SW 1271 (cell line): ENCODE results near the gene AFF3.
"Not testable (repeated sequence)": the region's sequence is repeated elsewhere in the genome, so short reads cannot be mapped to it uniquely, and the experiment has no call there.

Experiments
- DNase-seq, 2 experiments: peaks; one replicate each; lab custom pipeline; 2025; lab: John Stamatoyannopoulos, UW

The AFF3 gene

DNA sequence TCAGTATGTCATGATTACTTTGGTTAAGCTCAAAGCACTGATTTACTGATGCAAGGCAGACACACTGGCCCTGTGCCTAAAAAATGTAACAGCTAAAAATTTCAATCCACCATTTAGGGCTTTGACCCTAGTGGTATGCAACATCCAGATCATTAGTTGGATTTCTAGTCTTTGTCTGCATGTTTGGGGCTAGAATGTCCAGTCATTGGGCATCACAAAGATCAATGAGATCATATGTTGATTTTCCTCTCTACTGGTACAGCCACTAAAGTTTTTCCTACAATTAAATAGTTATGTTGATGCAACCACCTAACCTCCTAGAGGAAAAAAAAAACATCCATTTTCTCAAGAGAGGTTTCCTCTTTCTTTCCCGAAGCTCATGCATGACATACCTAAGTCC is 599.1 kb downstream of the AFF3 start:
- no peak for DNase-seq

DNA sequence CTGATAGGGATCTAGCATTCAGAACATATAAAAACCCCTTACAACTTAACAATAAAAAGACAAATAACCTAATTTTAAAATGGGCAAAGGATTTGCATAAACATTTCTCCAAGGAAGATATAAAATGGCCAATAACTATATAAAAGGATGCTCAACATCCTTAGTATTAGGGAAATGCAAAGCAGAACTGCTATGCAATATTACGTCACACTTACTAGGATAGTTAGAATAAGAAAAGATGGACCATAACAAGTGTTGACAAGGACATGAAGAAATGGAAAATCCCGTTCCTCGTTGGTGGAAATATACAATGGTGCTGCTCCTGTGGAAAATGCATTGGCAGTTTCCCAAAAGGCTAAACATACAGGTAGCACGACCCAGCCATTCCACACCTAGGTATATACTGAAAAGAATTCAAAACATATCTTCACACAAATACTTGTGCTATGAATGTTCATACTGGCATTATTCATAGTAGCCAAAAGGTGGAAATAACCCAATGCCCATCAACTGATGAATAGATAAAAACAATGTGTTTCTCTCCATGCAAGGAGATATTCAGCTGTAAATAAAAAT is 604.4 kb downstream of the AFF3 start:
- no peak for DNase-seq

DNA sequence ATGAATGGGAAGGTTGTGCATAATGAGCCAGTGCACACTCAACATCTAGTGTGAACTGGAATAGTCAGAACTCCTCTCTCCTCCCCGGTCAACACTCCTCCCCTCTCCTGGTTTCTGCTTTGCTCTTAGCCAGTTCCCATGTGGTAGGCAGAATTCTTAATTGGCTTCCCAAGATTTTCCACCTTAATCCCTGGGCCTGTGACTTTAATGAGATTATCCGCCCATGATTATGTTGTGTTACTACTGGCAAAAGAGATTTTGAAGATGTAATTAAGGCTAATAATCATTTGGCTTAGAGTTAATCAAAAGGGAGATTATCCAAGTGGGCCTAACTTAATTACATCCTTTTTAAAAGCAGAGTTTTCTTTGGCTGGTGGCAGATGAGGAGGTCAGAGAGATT is 618.3 kb downstream of the AFF3 start:
- DNase-seq = no peak

DNA sequence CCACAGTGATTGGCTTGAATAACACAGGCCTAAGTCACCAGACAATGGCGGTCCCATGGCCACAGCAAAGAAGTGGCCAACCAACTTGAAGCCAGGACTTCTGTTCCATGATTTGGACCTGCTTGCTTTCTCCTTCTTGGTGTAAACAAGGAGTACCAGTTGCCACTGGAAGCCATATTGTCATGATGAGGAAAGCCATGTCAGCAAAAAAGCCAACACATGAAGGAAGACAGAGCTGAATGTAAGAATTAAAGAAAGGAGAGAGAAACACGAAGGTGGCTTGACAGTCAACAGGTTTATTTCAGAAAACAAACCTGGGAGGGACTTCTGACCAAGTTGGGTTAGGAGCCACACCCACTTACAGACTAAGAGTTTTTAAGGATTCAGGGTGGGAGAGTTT is 620.2 kb downstream of the AFF3 start:
- no peak for DNase-seq

DNA sequence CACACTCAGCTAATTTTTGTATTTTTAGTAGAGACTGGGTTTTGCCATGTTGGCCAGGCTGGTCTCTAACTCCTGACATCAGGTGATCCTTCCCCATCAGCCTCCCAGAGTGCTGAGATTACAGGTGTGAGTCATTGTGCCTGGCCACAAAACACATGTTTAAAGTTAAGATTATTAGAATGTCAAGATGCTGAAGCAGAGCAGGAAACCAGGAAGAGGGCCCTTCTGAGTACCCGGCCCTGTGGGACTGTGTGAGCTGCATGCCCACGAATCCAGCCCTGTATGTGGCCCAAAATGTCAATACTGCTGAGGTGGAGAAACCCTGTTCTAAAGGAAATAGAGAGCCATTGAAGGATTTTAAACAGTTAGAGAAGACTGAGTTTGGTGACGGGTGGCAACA is 621.6 kb downstream of the AFF3 start:
- DNase-seq = no peak

DNA sequence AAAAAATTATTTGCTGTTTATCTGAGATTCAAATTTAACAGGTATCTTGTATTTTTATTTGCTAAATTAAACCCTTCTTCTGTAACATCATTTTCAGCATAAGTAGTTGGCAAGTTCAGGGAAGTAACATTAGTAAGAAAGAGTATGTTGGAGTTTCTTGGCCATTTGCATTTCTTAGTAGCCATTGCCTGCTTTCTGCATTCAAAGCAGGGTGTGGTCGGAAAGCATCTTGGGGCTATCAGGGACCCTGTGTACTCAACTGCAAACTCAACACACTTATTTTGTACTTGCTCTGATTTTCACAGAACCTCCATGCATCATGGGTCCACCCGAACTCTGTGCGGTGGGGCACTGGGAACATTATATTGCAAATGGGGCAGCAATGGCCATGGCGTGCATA is 622.2 kb downstream of the AFF3 start:
- no peak for DNase-seq

DNA sequence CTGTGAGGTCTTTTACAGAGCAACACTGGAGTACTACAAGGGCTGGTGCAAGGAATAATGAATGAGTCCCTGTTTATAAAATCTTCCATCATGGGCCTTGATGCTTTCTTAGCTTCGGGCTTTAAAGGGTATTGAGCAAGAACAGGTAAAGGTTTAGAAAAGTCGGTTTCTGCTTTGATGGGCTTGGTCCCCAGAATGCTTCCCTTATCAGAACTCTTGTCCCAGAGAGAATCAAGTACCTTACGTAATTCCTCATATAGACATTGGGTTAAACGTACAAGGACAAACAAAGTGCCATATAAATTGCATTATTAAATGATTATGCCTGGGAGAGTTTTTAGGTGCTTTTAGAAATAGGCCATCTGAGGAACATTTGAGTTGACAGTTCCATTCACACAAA is 628.0 kb downstream of the AFF3 start:
- no peak for DNase-seq

DNA sequence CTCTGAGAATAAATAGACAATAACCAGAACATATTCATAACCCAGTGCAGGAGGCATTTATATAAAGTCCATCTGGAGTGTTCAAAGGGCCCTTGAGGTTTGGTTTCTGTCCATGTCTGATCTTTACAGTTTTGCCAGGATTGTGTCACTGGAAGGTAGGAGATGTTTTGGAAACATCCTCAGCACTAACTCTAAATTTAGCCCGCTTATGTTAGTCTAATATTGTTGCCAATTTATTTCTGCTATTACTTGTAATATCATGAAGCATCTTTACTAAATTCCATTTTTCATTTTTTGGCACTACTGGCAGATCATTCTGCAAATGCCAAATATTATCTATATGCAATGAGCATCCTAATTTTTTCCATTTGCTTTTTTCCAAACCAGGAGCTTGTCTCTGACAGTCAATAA is 630.2 kb downstream of the AFF3 start:
- no peak for DNase-seq

DNA sequence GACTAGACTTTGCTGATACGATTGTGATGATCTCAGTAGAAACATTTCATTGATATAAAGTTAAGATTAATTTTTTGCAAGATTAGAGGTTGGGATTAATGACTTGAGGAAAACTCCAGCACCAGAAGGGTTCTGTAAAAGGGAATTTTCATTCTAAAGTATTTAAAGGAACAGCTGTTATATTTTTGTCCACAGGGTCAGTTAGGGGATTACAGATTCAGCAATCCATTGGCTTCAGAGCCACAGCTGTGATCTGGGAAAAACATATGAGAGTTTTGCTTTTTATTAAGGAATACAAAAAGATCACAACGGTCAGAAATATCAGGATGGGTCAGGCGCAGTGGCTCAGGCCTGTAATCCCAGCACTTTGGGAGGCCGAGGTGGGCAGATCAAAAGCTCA is 633.0 kb downstream of the AFF3 start:
- DNase-seq = no peak

DNA sequence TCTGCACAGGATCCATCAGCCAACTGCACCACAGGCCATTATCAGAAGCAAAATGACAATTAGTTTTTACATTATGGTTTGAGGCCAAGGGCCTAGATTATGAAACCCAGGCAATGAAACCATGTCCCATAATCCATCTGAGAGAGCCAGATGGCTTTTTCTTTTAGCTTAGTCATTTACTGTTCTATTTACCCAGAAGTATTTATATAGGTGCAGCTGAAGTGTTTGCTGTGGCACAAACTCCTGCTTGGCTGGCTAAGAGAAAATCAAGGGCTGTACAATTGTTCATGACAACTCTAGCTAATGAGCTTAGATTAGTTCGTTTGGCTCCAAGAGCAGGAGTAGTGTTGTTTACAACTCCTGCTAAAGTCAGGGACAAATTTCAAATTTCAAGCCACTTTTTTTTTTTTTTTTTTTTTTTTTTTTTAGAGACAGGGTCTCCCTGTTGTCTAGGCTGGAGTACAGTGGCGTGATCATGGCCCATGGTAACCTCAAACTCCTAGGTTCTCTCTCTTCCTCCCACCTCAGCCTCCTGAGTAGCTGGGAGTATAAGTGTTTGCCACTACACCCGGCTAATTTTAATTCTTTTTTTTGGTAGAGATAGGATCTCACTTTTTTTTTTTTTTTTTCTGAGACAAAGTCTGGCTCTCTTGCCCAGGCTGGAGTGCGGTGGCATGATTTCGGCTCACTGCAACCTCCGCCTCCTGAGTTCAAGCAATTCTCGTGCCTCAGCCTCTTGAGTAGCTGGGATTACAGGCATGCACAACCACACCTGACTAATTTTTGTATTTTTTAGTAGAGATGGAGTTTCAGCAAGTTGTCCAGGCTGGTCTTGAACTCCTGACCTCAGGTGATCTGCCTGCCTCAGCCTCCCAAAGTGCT is 634.2 kb downstream of the AFF3 start:
- DNase-seq = no peak

DNA sequence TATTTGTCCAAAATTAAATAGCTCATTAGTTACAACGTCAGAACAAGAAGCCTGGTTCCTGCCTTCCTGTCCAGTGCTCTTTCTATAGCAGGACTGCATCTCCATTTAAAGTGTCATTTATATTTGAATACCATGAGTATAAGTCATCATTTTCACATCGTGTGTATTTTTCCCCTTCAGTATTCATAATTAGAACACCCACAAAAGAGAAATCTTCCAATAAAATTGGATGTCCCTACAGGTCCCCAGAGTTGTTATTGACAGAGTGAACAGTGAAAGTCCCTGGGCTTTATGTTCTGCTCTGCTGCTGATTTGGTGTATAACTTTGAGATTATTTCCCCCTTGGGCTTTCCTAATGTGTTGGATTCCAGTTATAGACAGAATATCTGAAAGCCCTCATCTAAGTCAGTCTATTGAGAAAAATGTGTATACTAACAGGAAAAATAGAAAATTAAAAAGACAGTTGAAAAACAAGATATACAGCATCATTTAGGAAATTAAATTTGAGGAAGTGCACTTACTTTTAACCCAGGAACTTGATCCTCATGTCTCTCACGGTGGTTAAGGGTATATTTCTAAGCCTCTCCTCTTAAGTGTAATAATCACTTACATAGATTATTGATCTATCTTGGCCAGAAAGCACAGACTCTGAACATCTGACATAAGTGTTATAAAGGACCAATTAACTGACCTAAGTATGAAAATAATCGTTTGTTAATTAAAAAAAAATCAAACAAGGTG is 637.4 kb downstream of the AFF3 start:
- DNase-seq = no peak

DNA sequence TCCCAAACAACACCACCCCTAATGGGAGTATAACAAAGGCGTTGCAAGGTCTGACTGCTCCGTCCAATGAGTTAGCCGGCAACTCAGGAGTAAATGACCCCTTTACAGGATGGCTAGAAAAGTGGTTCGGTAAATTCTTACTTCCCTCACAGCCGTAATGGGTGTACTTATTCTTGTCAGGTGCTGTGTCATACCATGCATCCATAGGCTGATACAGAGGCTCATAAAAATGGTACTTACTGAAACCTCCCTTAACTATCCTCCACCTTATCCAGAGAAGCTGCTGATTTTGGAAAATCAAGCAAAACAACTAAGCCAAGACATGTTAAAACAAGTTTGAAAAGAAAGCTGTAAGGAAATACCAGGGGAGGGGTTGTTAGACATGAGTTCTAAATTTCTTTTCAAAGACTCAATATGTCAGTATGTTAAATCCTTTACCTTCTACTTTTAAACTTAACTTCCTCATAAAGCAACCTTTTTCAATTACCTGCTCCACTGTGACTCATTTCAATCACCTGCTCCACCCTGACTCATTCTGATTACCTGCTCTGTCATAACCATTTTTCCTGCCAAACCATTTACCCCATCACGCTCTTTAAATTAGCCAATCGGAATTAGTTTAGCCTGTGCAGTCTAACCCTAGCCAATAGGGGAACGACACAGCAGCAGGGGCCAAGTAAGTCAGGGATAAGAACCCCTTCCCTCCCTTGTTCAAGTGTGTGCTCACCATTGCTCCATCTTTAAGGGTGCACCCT is 638.6 kb downstream of the AFF3 start:
- not testable (repeated sequence) for DNase-seq

DNA sequence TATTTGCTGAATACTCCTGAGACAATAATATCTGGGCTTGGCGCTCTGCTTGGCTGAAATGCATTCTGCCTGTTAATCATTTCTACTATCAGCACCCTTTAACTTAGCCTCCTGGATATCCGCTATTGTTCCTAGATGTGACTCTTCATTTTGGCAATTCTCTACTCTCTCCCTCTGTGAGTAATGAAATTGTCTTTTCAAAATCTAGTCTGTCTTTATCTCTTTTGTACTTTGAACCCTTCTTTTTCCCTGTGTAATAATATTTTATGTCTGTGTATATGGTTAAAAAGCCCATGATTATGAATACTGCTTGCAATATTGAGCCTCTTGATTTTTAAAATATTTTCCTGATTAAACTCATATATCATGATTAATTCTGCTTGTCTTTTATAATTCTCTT is 646.4 kb downstream of the AFF3 start:
- DNase-seq = no peak
